Measurements from ENCODE around the gene AOPEP. TPM values are rescaled to one million over a fixed set of nuclear protein-coding genes. Genes with fewer than 3 reads are reported as not detected.
A peak's percentile ranks its signal among the peaks of the same experiment; 100 is the strongest.

Gene AOPEP
- total and polyA plus RNA-seq, 11 donors: 105 to 310 (median 185) TPM

DNA sequence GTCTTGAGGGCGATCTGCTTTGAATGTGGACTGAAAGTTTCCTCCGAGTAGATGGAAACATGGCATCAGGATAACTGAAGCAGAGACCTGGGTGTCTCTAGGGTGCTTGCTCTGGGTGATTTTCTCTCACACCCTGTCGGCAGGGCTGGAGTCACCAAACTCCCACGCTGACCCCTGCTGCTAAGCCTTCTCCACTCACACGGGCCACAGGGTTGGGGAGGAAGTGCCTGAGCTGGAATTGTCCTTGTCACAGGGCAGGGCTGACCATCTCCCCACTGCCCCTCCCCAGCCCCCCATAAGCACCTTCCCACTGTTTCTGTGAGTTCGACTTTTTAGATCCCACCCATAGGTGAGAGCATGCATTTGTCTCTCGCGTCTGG, 378.1 kb downstream of the AOPEP start:
- Histone ChIP-seq H3K4me3 (no peak overlapping the region), H3K27ac (peak overlapping the region in 7 of 12 donors; percentile 2 to 63 (median 34)), H3K27me3 (no peaks in the 10 kb centered on the region), H3K4me1 (peaks cover 0 to 68% (median 32%) of the 10 kb centered on the region in 12 donors), H3K36me3 (peaks cover 0 to 73% (median 35%) of the 10 kb centered on the region in 9 donors), H3K9me3 (no peaks in the 10 kb centered on the region)
- intact Hi-C loops (cut with DNase I): no loop called here
- 58 to 75% (median 68%) methylated on average over 6 to 8 of the region's 8 CpGs for WGBS, 4 donors
- TF ChIP-seq, protein P1, sequence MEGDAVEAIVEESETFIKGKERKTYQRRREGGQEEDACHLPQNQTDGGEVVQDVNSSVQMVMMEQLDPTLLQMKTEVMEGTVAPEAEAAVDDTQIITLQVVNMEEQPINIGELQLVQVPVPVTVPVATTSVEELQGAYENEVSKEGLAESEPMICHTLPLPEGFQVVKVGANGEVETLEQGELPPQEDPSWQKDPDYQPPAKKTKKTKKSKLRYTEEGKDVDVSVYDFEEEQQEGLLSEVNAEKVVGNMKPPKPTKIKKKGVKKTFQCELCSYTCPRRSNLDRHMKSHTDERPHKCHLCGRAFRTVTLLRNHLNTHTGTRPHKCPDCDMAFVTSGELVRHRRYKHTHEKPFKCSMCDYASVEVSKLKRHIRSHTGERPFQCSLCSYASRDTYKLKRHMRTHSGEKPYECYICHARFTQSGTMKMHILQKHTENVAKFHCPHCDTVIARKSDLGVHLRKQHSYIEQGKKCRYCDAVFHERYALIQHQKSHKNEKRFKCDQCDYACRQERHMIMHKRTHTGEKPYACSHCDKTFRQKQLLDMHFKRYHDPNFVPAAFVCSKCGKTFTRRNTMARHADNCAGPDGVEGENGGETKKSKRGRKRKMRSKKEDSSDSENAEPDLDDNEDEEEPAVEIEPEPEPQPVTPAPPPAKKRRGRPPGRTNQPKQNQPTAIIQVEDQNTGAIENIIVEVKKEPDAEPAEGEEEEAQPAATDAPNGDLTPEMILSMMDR (IDR thresholded peaks at IDR 0.05): no peak
- TF ChIP-seq POLR2A (IDR thresholded peaks at IDR 0.05): no peak
- ATAC-seq (peak in 1 of 4 donors; percentile 2), DNase-seq (no peak)

DNA sequence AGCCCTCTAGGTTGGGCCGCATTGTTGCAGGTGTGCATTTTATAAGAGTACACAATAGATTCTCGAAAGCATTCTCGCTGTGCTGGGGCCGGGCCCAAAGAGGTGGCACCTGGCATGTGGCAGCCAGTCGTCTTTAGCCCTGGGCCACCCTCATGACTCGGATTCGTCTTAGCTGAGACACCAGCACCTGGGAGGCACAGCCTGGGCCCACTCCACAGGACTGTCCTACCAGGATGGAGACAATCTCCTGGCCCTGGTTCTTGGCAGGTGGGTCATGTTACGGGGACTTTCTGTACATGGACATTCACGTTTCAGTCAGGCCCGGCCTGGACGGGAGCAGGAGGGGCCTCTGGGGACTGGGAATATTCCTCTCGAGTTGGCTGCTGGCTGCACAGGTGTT, 378.5 kb downstream of the AOPEP start:
- DNase-seq (peak in 1 of 5 donors; percentile 24), ATAC-seq (peak in 1 of 4 donors; percentile 1)

DNA sequence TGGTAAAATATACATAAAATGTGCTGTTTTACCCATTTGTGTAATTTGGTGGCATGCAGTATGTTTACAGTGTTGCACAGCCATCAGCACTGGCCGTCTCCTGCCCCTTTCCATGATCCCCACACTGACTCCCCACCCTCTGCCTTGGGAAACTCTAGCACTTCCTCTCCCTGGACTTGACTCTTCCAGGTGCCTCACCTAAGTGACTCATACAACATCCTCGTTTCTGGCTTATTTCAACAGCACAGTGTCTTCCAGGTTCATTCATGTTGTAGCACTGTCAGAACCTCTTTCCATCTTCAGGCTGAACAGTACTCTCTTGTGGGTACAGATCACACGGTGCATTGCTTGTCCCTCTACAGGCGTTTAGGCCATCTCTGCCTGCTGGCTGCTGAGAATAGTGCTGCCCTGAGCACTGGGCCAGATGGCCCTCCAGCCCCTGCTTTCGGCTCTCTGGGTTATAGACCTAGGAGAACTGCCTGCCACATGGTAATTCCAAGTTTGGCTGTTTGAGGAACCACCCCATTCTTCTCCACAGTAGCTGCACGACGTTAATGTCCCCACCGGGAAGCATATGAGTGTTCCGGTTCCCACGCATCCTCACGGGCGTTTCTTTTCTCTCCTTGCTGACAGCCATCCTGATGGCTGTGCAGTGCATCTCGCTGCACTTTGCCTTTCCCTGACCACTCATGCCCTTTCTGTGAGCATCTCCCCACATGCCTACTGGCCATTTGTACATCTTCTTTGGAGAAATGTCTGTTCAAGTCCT, 379.2 kb downstream of the AOPEP start:
- peaks cover 0 to 57% (median 29%) of the 10 kb centered on the region in 12 donors for H3K4me1 ChIP-seq
- intact Hi-C loops (cut with DNase I): no loop called here
- WGBS, 4 donors: 70 to 78% (median 74%) methylated on average over 13 of the region's 13 CpGs

More for the DNA sequence above, 378.5 kb downstream of the AOPEP start:
- no peaks in the 10 kb centered on the region for H3K27me3 ChIP-seq
- no peaks in the 10 kb centered on the region for H3K9me3 ChIP-seq
- H3K4me3 ChIP-seq: no peak overlapping the region
- peaks cover 0 to 64% (median 31%) of the 10 kb centered on the region in 12 donors for H3K4me1 ChIP-seq
- peaks cover 0 to 73% (median 39%) of the 10 kb centered on the region in 9 donors for H3K36me3 ChIP-seq
- TF ChIP-seq, protein P1 (IDR thresholded peaks at IDR 0.05): no peak
- no peak for TF ChIP-seq POLR2A (IDR thresholded peaks at IDR 0.05)
- peak overlapping the region in 5 of 12 donors; percentile 4 to 63 (median 39) for H3K27ac ChIP-seq
- WGBS, 4 donors: 66 to 71% (median 69%) methylated on average over 11 to 12 of the region's 12 CpGs
- intact Hi-C loops (cut with DNase I): no loop called here

More for the DNA sequence above, 379.2 kb downstream of the AOPEP start:
- TF ChIP-seq, protein P1 (IDR thresholded peaks at IDR 0.05): no peak
- no peak for TF ChIP-seq POLR2A (IDR thresholded peaks at IDR 0.05)
- Histone ChIP-seq H3K36me3 (peaks cover 0 to 73% (median 42%) of the 10 kb centered on the region in 9 donors), H3K27me3 (no peaks in the 10 kb centered on the region), H3K4me3 (no peak overlapping the region), H3K27ac (peak overlapping the region in 2 of 12 donors; percentile 4 to 63), H3K9me3 (no peaks in the 10 kb centered on the region)
- ATAC-seq (no peak), DNase-seq (no peak)

All from heart left ventricle (tissue), 16 donors.